Omental fat pad (tissue), 4 donors: Measurements from ENCODE around the gene NSUN7. TPM values are rescaled to one million over a fixed set of nuclear protein-coding genes. Genes with fewer than 3 reads are reported as not detected.
"Not testable (repeated sequence)": the region's sequence is repeated elsewhere in the genome, so short reads cannot be mapped to it uniquely, and the experiment has no call there.

Source experiments
- ATAC-seq: fragments of 150-250 bp; one replicate; pipeline ENCODE4 v1.9.1; 2016; ENCODE audit warnings: mild to moderate bottlenecking, moderate library complexity; ENCODE audit not compliant: low FRiP score
- DNase-seq: peaks from one replicate; pipeline ENCODE4 v3.0.0-alpha.2; 2019; ENCODE audit warnings: low spot score
- total RNA-seq, 4 donors: library from RNA; depleted of rRNA; stranded (reverse); fragments of >200 nt; gene quantifications; one replicate each; pipeline ENCODE4 v1.1.0, GENCODE V29; 2016
- TF ChIP-seq, protein P1 (sequence below), 3 donors: fragments of 450-650 bp; IDR thresholded peaks; one replicate each; pipeline ENCODE4 v1.5.1; 2016 to 2017; ENCODE audit warnings: antibody characterized with exemption in 3 of 3, mild to moderate bottlenecking in 3 of 3, moderate library complexity in 2 of 3

The NSUN7 gene
- total RNA-seq, 4 donors from 2014 or later: 1.1 to 6.0 (median 1.3) TPM

DNA sequence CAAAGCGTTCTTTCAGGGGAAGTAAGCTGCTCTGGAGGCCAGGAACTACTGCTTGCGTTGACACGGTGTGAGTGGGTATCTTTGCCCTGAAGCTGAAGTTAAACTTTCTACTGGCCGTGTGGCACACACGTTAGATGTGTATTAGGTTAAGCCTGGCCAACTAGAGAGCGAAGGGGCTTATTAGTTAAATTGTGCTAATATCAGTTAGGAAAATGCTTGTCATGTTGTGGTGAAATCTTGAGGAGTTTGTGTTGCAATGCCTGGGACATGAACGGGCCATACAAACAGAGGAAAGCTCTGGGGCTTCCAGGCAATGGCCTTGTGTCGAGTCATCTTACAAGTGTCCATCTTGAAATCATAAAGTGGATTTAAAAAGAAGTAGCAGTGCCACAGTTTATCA is 62.6 kb downstream of the NSUN7 start:
- TF ChIP-seq, protein P1, sequence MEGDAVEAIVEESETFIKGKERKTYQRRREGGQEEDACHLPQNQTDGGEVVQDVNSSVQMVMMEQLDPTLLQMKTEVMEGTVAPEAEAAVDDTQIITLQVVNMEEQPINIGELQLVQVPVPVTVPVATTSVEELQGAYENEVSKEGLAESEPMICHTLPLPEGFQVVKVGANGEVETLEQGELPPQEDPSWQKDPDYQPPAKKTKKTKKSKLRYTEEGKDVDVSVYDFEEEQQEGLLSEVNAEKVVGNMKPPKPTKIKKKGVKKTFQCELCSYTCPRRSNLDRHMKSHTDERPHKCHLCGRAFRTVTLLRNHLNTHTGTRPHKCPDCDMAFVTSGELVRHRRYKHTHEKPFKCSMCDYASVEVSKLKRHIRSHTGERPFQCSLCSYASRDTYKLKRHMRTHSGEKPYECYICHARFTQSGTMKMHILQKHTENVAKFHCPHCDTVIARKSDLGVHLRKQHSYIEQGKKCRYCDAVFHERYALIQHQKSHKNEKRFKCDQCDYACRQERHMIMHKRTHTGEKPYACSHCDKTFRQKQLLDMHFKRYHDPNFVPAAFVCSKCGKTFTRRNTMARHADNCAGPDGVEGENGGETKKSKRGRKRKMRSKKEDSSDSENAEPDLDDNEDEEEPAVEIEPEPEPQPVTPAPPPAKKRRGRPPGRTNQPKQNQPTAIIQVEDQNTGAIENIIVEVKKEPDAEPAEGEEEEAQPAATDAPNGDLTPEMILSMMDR (IDR thresholded peaks at IDR 0.05): no peak
- ATAC-seq (no peak), DNase-seq (no peak)

DNA sequence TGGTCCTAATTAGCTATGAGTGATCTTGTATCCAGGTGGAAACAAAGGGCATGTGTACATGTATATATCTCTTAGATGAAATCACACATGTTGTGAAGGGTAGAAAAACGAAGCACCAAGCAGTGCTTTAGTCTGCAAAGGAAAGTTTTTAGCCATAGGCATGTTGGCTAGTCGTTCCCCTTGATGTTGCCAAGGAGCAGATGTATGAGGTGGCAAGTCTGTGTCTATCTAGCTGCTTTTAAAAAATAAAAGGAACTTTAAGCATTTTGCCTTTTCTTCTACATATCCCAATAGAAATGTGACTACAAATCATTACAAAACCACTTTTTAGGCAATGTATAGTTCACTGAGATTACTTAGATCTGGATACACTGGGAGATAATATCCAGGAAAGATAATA is 63.1 kb downstream of the NSUN7 start:
- TF ChIP-seq, protein P1 (IDR thresholded peaks at IDR 0.05): no peak
- ATAC-seq (no peak), DNase-seq (no peak)

DNA sequence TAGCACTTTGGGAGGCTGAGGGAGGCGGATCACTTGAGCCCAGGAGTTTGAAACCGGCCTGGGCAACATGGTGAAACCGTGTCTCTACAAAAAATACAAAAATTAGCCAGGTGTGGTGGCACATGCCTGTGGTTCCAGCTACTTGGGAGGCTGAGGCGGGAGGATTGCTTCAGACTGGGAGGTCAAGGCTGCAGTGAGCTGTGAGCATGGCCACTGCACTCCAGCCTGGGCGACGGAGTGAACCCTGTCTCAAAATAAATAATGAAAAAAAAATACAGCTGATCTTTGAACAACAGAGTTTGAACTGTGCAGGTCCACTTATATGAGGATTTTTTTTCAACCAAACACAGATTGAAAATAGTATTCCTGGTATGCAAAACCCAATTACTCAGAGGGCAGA is 67.4 kb downstream of the NSUN7 start:
- not testable (repeated sequence) for DNase-seq, ATAC-seq

DNA sequence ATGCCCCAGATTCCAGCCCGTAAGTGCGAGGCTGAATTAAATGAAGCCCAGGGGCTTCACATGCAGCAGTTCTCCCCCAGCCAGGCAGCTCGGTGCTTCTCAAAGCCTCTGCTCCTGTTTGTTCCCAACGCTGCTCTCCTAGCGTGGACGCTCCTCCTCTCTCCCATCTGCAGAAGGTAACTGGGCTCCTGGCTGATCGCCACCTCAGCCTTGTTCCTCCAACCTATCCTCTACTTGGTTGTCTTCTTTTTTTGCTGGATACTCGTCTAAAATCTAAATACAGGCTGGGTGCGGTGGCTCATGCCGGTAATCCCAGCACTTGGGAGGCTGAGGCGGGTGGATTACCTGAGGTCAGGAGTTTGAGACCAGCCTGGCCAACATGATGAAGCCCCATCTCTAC is 70.3 kb downstream of the NSUN7 start:
- DNase-seq: no peak
- ATAC-seq: no peak
- TF ChIP-seq, protein P1 (IDR thresholded peaks at IDR 0.05): no peak

DNA sequence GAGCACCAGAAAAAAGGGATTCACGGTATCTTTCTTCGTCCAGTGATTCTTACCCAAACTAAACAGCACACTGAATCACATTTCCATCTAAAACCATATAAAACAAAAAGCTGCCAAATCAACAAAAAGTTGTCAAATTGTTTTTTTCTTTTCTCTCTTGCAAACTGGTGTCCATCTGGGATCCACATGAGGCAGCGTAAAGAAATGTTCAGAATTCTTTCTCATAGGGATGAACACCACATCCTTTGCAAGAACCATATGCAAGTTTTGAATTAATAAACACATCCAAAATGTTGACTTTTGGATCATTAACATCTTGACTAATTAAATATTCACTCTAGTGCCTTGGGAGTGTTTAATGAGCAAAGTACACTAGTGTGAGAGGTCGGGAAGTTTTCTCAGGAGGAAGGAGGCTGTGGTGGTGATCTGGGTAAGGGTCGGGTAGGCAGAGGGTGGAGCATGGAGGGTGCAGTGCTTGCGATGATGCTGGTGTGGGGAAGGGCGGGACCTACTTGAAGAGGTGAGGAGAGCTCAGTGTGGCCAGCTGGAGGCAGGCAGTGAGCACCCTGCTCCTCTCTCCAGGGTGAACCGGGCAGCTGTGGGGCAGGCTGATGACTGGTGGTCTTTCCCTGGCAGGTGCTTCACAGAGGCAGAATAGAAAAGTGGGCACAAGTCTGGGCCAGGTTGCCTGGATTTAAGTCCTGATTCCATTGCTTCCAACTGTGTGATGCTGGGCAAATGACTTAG is 72.8 kb downstream of the NSUN7 start:
- TF ChIP-seq, protein P1 (IDR thresholded peaks at IDR 0.05): no peak
- ATAC-seq: no peak
- DNase-seq: no peak

DNA sequence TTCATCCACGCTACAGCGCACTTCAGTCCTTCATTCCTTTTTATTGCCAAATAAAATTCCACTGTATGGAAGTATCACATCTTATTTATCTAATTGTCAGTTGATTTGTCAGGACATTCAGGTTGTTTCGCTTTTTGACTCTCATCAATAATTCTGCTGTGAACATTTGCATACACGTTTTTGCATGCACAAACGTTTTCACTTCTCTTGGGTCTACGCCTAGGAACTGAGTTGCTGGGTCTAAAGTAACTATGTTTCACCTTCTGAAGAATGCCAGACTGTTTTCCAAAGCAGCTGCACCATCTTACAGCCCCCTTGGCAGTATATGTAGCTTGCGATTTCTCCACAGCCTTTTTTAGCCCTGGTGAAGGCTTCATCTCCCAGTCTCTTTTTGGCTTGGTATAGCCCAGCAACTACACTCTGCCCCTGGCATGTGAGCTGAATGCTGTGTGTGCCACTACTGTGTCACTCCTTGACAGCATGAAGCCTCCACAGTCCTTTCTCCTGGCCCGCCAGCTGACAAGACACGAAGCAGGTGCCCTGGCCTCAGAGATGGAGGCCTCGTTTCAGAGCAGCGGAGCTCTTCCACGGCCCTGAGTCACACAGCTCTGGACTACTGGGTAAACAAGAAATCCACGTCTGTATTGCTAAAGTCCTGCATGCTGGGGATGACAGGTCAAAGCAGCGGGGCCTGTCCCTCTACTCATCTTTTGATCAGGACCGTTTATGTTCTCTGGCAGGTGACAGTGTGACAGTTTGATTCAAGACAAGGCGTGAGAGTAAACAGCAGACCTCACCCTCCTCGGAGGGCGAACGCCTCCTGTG is 75.5 kb downstream of the NSUN7 start:
- TF ChIP-seq, protein P1 (IDR thresholded peaks at IDR 0.05): no peak
- DNase-seq: no peak
- no peak for ATAC-seq

DNA sequence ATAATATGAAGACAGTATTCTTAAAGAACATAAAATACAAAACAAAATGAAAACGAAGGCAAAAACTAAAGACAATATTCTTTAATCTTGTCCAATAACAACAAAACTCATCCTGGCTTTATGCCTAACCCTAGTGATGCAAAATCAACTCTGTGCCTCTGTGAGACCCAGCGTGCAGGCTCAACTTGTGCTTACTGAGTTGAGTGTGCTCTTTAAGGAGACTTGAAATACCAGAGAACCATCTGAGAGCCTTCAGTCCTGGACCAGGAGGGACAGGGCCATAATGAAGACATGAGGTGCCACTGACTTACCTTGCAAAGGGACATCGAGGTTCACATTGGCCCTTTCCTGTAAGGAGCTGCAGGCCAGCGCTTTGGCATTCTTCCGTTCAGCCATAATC is 77.1 kb downstream of the NSUN7 start:
- TF ChIP-seq, protein P1 (IDR thresholded peaks at IDR 0.05): no peak
- ATAC-seq (no peak), DNase-seq (no peak)
